ENCODE measurements around the gene CPEB4. TPM values are rescaled to one million over a fixed set of nuclear protein-coding genes. Genes with fewer than 3 reads are reported as not detected.

CPEB4 gene
- total RNA-seq, 1 experiment from 2014 or later = 1.4 TPM

DNA sequence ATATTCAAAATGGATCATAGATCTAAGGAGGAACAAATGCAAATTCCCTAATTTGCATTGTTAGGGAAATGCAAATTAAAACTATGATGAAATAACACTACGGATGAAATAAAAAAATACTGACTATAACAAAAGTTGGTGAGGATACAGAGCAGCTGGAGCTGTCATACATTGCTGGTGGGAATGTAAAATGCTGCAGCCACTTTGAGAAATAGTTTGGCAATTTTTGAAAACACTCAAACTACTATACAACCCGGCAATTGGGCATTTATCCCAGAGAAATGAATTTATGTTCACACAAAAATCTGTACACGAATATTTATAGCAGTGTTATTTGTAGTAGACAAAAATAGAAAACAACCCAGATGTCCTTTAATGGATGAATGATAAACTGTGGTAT lies 123.3 kb downstream of the CPEB4 start:
- DNase-seq = no peak
- H3K4me3 ChIP-seq (ENCODE audit: low read length) = no peak overlapping the region

More for the DNA sequence above, 123.3 kb downstream of the CPEB4 start:
- H4K20me1 ChIP-seq (ENCODE audit: insufficient read depth, low read depth, low read length) = no peaks in the 10 kb centered on the region
- no peaks in the 10 kb centered on the region for H3K36me3 ChIP-seq (ENCODE audit: insufficient read depth, low read length)
- no peaks in the 10 kb centered on the region for H3K9me3 ChIP-seq (ENCODE audit: low read length)
- H2AFZ ChIP-seq (ENCODE audit: low read length) = no peak overlapping the region
- no peaks in the 10 kb centered on the region for H3K79me2 ChIP-seq (ENCODE audit: low read length)
- H3K9ac ChIP-seq (ENCODE audit: low read length) = no peak overlapping the region
- H3K27me3 ChIP-seq (ENCODE audit: low read length) = no peaks in the 10 kb centered on the region
- no peaks in the 10 kb centered on the region for H3K9me2 ChIP-seq (replicated peaks; ENCODE audit: insufficient read depth, low read length)
- H3K4me2 ChIP-seq (ENCODE audit: low read depth, low read length, poor library complexity, severe bottlenecking) = no peak overlapping the region
- no peaks in the 10 kb centered on the region for H3K4me1 ChIP-seq (ENCODE audit: low read length)
- no peak overlapping the region for H3K27ac ChIP-seq (ENCODE audit: low read length)

Other genes starting within 250 kb of the CPEB4 start
- gene C5orf47, start 100.8 kb downstream of the CPEB4 start, total RNA-seq (2014; rRNA removed; shearing (Covaris generic); ENCODE audit: low replicate concordance) = not detected in 2 replicates
- gene NSG2, start 157.4 kb downstream of the CPEB4 start, total RNA-seq (2014; rRNA removed; shearing (Covaris generic); ENCODE audit: low replicate concordance) = not detected in 2 replicates